ENCODE measurements around the gene LCLAT1.

Gene LCLAT1

GRCh38 chr2:30422444-30423040 is 24.5 kb upstream of the LCLAT1 start:
- DNase-seq (ENCODE audit: low read depth, low spot score) = peak; percentile 61

GRCh38 chr2:30424231-30424630 is 22.8 kb upstream of the LCLAT1 start:
- no peak for DNase-seq (ENCODE audit: low read depth, low spot score)

- no peak for DNase-seq (ENCODE audit: low read depth, low spot score)
These were observed 21.7 kb upstream of the LCLAT1 start for GRCh38 chr2:30425326-30425725.

GRCh38 chr2:30427606-30428347 is 19.3 kb upstream of the LCLAT1 start:
- DNase-seq (ENCODE audit: low read depth, low spot score) = no peak

- DNase-seq (ENCODE audit: low read depth, low spot score) = no peak
These were observed 18.7 kb upstream of the LCLAT1 start for GRCh38 chr2:30428348-30428662.

- no peak for DNase-seq (ENCODE audit: low read depth, low spot score)
These were observed 18.1 kb upstream of the LCLAT1 start for GRCh38 chr2:30428827-30429461.

GRCh38 chr2:30433541-30434299 is 13.3 kb upstream of the LCLAT1 start:
- DNase-seq (ENCODE audit: low read depth, low spot score) = no peak

- no peak for DNase-seq (ENCODE audit: low read depth, low spot score)
These were observed 12.3 kb upstream of the LCLAT1 start for GRCh38 chr2:30434708-30435107.

- DNase-seq (ENCODE audit: low read depth, low spot score) = no peak
These were observed 10.1 kb upstream of the LCLAT1 start for GRCh38 chr2:30436859-30437435.

- no peak for DNase-seq (ENCODE audit: low read depth, low spot score)
These were observed 9.1 kb upstream of the LCLAT1 start for GRCh38 chr2:30437809-30438548.

- DNase-seq (ENCODE audit: low read depth, low spot score) = no peak
These were observed 7.8 kb upstream of the LCLAT1 start for GRCh38 chr2:30439296-30439695.

- DNase-seq (ENCODE audit: low read depth, low spot score) = no peak
These were observed 7.2 kb upstream of the LCLAT1 start for GRCh38 chr2:30439879-30440278.

GRCh38 chr2:30441023-30441422 is 6.0 kb upstream of the LCLAT1 start:
- no peak for DNase-seq (ENCODE audit: low read depth, low spot score)

GRCh38 chr2:30443081-30443480 is 4.0 kb upstream of the LCLAT1 start:
- no peak for DNase-seq (ENCODE audit: low read depth, low spot score)

GRCh38 chr2:30444273-30444672 is 2.8 kb upstream of the LCLAT1 start:
- DNase-seq (ENCODE audit: low read depth, low spot score) = no peak

GRCh38 chr2:30445266-30445821 is 1.7 kb upstream of the LCLAT1 start:
- no peak for DNase-seq (ENCODE audit: low read depth, low spot score)

GRCh38 chr2:30446602-30447148 is 371 bp upstream of the LCLAT1 start:
- DNase-seq (ENCODE audit: low read depth, low spot score) = no peak

- DNase-seq (ENCODE audit: low read depth, low spot score) = no peak
These were observed 1.3 kb downstream of the LCLAT1 start for GRCh38 chr2:30448308-30448707.

- no peak for DNase-seq (ENCODE audit: low read depth, low spot score)
These were observed 1.8 kb downstream of the LCLAT1 start for GRCh38 chr2:30448866-30449265.

- DNase-seq (ENCODE audit: low read depth, low spot score) = no peak
These were observed 3.0 kb downstream of the LCLAT1 start for GRCh38 chr2:30450025-30450424.

GRCh38 chr2:30453498-30453897 is 6.5 kb downstream of the LCLAT1 start:
- DNase-seq (ENCODE audit: low read depth, low spot score) = no peak

All from activated CD4-positive, CD25-positive, alpha-beta regulatory T cell treated with anti-CD3 and anti-CD28 coated beads, Interleukin-2, amount 50 U/mL, for 16 hours (primary cell).